Endothelial cell of umbilical vein (primary cell): Measurements from ENCODE around the gene EEF1G. TPM values are rescaled to one million over a fixed set of nuclear protein-coding genes. Genes with fewer than 3 reads are reported as not detected.

ENCODE experiments used
- BruUV-seq: library from RNA; stranded (reverse); fragments of 400-500 nt; replicated peaks from 2 replicates; lab custom pipeline; 2021; lab: Mats Ljungman, UMichigan
- CTCF ChIA-PET: fragments of 300-600, 350-600 bp; sonication (Branson Sonifier 250); formaldehyde crosslinking; loops from one replicate; lab custom pipeline; 2021; ENCODE audit warnings: antibody characterized with exemption, inconsistent platforms; lab: Charles Lee
- POLR2A ChIA-PET: fragments of 300-600, 350-600 bp; sonication (Branson Sonifier 250); formaldehyde crosslinking; loops from one replicate; lab custom pipeline; 2021; ENCODE audit warnings: antibody characterized with exemption, inconsistent platforms; lab: Charles Lee
- DNase-seq: peaks from one replicate; pipeline ENCODE4 v3.0.0-alpha.2; 2011; ENCODE audit warnings: low read depth, low spot score
- FAIRE-seq: peaks from 2 replicates; lab custom pipeline; 2011; peaks lifted over from hg19 to GRCh38; lab: Jason Lieb, UNC
- H2AFZ ChIP-seq: 2 replicates; pipeline ENCODE4 v1.6.0; 2012; ENCODE audit warnings: low read depth, low read length, control low read depth, inconsistent platforms
- H3K27ac ChIP-seq: 2 replicates; pipeline ENCODE4 v1.5.1; 2011; ENCODE audit warnings: low read depth, mild to moderate bottlenecking, control low read depth, low read length, moderate library complexity; ENCODE audit not compliant: insufficient read depth
- H3K27me3 ChIP-seq, 2 experiments: 2 replicates each; pipeline versions ENCODE4 v1.6.0 to v1.6.1; 2011; ENCODE audit warnings: low read length in 2 of 2, mixed read lengths in 1 of 2; ENCODE audit not compliant: control insufficient read depth in 2 of 2, insufficient read depth in 2 of 2
- H3K36me3 ChIP-seq, 2 experiments: 2 replicates in 1 of 2; 3 replicates in 1 of 2; pipeline ENCODE4 v1.5.1; 2011; ENCODE audit warnings: low read length in 2 of 2, mild to moderate bottlenecking in 1 of 2, moderate library complexity in 1 of 2; ENCODE audit not compliant: control insufficient read depth in 2 of 2, insufficient read depth in 2 of 2; ENCODE audit errors: extremely low read depth in 1 of 2
- H3K4me1 ChIP-seq: 3 replicates; pipeline ENCODE4 v1.5.1; 2011; ENCODE audit warnings: mild to moderate bottlenecking, low read length; ENCODE audit not compliant: control insufficient read depth, insufficient read depth; ENCODE audit errors: extremely low read depth
- H3K4me2 ChIP-seq: 2 replicates; pipeline ENCODE4 v1.6.1; 2011; ENCODE audit warnings: low read length, control low read depth, mixed read lengths; ENCODE audit not compliant: insufficient read depth
- H3K4me3 ChIP-seq, 3 experiments: fragments of 200-600 bp in 1 of 3; sonication (generic), shearing (Covaris generic) in 1 of 3; replicated peaks in 1 of 3; 2 replicates each; pipeline ENCODE4 v1.5.1; 2011 to 2016; ENCODE audit warnings: control low read depth in 3 of 3, low read length in 3 of 3, mild to moderate bottlenecking in 2 of 3, inconsistent platforms in 1 of 3, low read depth in 1 of 3, moderate library complexity in 1 of 3; ENCODE audit not compliant: insufficient read depth in 1 of 3
- H3K79me2 ChIP-seq: 2 replicates; pipeline ENCODE4 v1.6.0; 2012; ENCODE audit warnings: low read length, inconsistent platforms; ENCODE audit not compliant: control insufficient read depth, insufficient read depth
- H3K9ac ChIP-seq: replicated peaks from 2 replicates; pipeline ENCODE3; 2011; ENCODE audit warnings: low read length, control low read depth; ENCODE audit not compliant: insufficient read depth; ENCODE audit errors: extremely low read depth
- H3K9me1 ChIP-seq: replicated peaks from 3 replicates; pipeline ENCODE4 v1.6.0; 2011; ENCODE audit warnings: mild to moderate bottlenecking, low read length; ENCODE audit not compliant: control insufficient read depth, insufficient read depth; ENCODE audit errors: extremely low read depth
- H3K9me3 ChIP-seq: replicated peaks from 2 replicates; pipeline ENCODE4 v1.5.1; 2012; ENCODE audit warnings: low read length, inconsistent platforms; ENCODE audit not compliant: control insufficient read depth, insufficient read depth
- H4K20me1 ChIP-seq: replicated peaks from 2 replicates; pipeline ENCODE3; 2011; ENCODE audit warnings: mild to moderate bottlenecking, low read length; ENCODE audit not compliant: control insufficient read depth, insufficient read depth; ENCODE audit errors: extremely low read depth
- EZH2 ChIP-seq: IDR thresholded peaks from 2 replicates; pipeline ENCODE4 v1.6.1; 2012; ENCODE audit warnings: borderline replicate concordance, low read depth, mild to moderate bottlenecking, moderate library complexity, low read length, inconsistent platforms; ENCODE audit not compliant: severe bottlenecking
- FOS ChIP-seq: IDR thresholded peaks from 2 replicates; pipeline ENCODE4 v1.6.1; 2011; ENCODE audit warnings: mild to moderate bottlenecking, low read length, moderate library complexity, borderline replicate concordance; ENCODE audit not compliant: insufficient read depth
- GATA2 ChIP-seq: IDR thresholded peaks from 2 replicates; pipeline ENCODE4 v1.7.0; 2011; ENCODE audit warnings: low read depth, mild to moderate bottlenecking, moderate library complexity, mixed read lengths, low read length; ENCODE audit not compliant: insufficient read length, insufficient read depth
- JUN ChIP-seq: IDR thresholded peaks from 2 replicates; pipeline ENCODE4 v1.6.1; 2011; ENCODE audit warnings: borderline replicate concordance, low read depth; ENCODE audit not compliant: insufficient read length, insufficient read depth
- MYC ChIP-seq: IDR thresholded peaks from one replicate; pipeline ENCODE4 v1.6.1; 2011; ENCODE audit warnings: mild to moderate bottlenecking, low read depth, low read length
- POLR2A ChIP-seq: IDR thresholded peaks from 2 replicates; pipeline ENCODE4 v1.6.1; 2012; ENCODE audit warnings: low read depth, mild to moderate bottlenecking, control low read depth, low read length
- POLR2AphosphoS5 ChIP-seq: IDR thresholded peaks from 2 replicates; pipeline ENCODE4 v1.6.1; 2012; ENCODE audit warnings: low read depth, mild to moderate bottlenecking, control low read depth, low read length, moderate library complexity; ENCODE audit not compliant: insufficient read depth
- dilution Hi-C: fragments of 300-500 bp; cut with MboI; formaldehyde crosslinking; loops from one replicate; pipeline ENCODE4 v1.15.0; 2019; ENCODE audit warnings: low sequenced_read_pairs; ENCODE audit not compliant: extremely low pct_ligation_motif_present
- intact Hi-C: fragments of 100-400 bp; cut with micrococcal nuclease; formaldehyde crosslinking; loops from one replicate; pipeline ENCODE4 v1.10.0; 2022
- polyA plus RNA-seq, 4 experiments: library from polyadenylated mRNA; depleted of rRNA in 3 of 4; stranded (reverse) in 3 of 4; unstranded in 1 of 4; fragments of >200 nt; gene quantifications; 2 replicates each; pipeline versions ENCODE4 v1.2.1 to v1.2.3, GENCODE V29; 2011 to 2012; ENCODE audit warnings: missing spikeins in 1 of 4
- total RNA-seq: library from RNA; stranded (reverse); gene quantifications from 2 replicates; pipeline ENCODE4 v1.2.3, GENCODE V29; 2021
- TF ChIP-seq, protein P1 (sequence below): IDR thresholded peaks from 2 replicates; pipeline ENCODE4 v1.6.1; 2011; ENCODE audit not compliant: insufficient read depth, insufficient read length
- TF ChIP-seq, protein P2 (sequence below), 2 donors: IDR thresholded peaks; 1 replicate in 1 of 2; 2 replicates in 1 of 2; pipeline ENCODE4 v1.5.1; 2011; ENCODE audit warnings: low read length in 2 of 2, mild to moderate bottlenecking in 2 of 2, moderate library complexity in 2 of 2, control low read depth in 1 of 2, inconsistent platforms in 1 of 2, low read depth in 1 of 2; ENCODE audit not compliant: insufficient read depth in 1 of 2; ENCODE audit errors: extremely low read depth in 1 of 2

EEF1G gene
- total and polyA plus RNA-seq, 2 donors (not counting 3 experiments of a cell fraction or from before 2014, with no cell fraction given): 1,341 to 2,133 TPM

GRCh38 chr11:62556875-62557631 lies 16.6 kb downstream of the EEF1G start:
- peak overlapping the region; percentile 2 for H3K4me2 ChIP-seq
- DNase-seq (no peak), FAIRE-seq (peak; percentile 67)
- no peak overlapping the region for H3K9ac ChIP-seq
- no peaks in the 10 kb centered on the region for H4K20me1 ChIP-seq
- BruUV-seq: no TSS peak
- H3K9me3 ChIP-seq: no peaks in the 10 kb centered on the region
- ChIA-PET CTCF (interaction anchor here (0.8 to 15.7 kb wide), 9 partner anchors 11 to 163 kb away, joined by 3 to 376 read pairs (median 3); partner anchors contain the start of genes AHNAK and B3GAT3), POLR2A (interaction anchor here (1.3 to 3.8 kb wide), 3 partner anchors 17 to 162 kb away, joined by 4 to 13 read pairs (median 5); partner anchors contain the start of genes C11orf98, CSKMT and EEF1G)
- peaks cover 16% of the 10 kb centered on the region for H3K79me2 ChIP-seq
- H3K36me3 ChIP-seq: peaks cover 15% of the 10 kb centered on the region in 2 experiments
- H3K4me3 ChIP-seq: no peak overlapping the region
- H3K4me1 ChIP-seq: peaks cover 68% of the 10 kb centered on the region
- H3K27me3 ChIP-seq: no peaks in the 10 kb centered on the region
- H3K9me1 ChIP-seq: no peaks in the 10 kb centered on the region
- intact Hi-C loops (loop anchor here (1.0 kb wide), 1 partner anchor 11 kb away; the partner anchor contains the start of gene AHNAK), dilution Hi-C loops (no loop called here)
- TF ChIP-seq EZH2 (no peak), POLR2AphosphoS5 (no peak), MYC (no peak), FOS (no peak), GATA2 (no peak), JUN (no peak), POLR2A (no peak)
- TF ChIP-seq, protein P1, sequence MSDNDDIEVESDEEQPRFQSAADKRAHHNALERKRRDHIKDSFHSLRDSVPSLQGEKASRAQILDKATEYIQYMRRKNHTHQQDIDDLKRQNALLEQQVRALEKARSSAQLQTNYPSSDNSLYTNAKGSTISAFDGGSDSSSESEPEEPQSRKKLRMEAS: no peak
- TF ChIP-seq, protein P2, sequence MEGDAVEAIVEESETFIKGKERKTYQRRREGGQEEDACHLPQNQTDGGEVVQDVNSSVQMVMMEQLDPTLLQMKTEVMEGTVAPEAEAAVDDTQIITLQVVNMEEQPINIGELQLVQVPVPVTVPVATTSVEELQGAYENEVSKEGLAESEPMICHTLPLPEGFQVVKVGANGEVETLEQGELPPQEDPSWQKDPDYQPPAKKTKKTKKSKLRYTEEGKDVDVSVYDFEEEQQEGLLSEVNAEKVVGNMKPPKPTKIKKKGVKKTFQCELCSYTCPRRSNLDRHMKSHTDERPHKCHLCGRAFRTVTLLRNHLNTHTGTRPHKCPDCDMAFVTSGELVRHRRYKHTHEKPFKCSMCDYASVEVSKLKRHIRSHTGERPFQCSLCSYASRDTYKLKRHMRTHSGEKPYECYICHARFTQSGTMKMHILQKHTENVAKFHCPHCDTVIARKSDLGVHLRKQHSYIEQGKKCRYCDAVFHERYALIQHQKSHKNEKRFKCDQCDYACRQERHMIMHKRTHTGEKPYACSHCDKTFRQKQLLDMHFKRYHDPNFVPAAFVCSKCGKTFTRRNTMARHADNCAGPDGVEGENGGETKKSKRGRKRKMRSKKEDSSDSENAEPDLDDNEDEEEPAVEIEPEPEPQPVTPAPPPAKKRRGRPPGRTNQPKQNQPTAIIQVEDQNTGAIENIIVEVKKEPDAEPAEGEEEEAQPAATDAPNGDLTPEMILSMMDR (IDR thresholded peaks at IDR 0.05; ENCODE audit: extremely low read depth in 1 of 2, insufficient read depth in 1 of 2, low read depth in 1 of 2, low read length in 2 of 2): no peak
- no peak overlapping the region for H2AFZ ChIP-seq
- H3K27ac ChIP-seq: peak overlapping the region; percentile 56
